HG03064 (cell line): ENCODE data around the gene SSTR5.

Source experiments
- ATAC-seq: cut with Tn5 transposase; IDR thresholded peaks from one replicate; pipeline ENCODE4 v1.9.1; 2021; ENCODE audit warnings: low read depth; ENCODE audit not compliant: unreplicated experiment

SSTR5 gene

GRCh38 chr16:1119766-1120576, 47.4 kb downstream of the SSTR5 start:
- no peak for ATAC-seq

GRCh38 chr16:1120577-1120941, 48.0 kb downstream of the SSTR5 start:
- ATAC-seq: no peak

GRCh38 chr16:1121009-1121408, 48.5 kb downstream of the SSTR5 start:
- ATAC-seq: no peak

GRCh38 chr16:1121601-1122397, 49.3 kb downstream of the SSTR5 start:
- ATAC-seq: no peak

- ATAC-seq: no peak
Observed at GRCh38 chr16:1122398-1122765, 49.8 kb downstream of the SSTR5 start.

- no peak for ATAC-seq
Observed at GRCh38 chr16:1123525-1124230, 51.1 kb downstream of the SSTR5 start.

GRCh38 chr16:1124291-1124690, 51.7 kb downstream of the SSTR5 start:
- ATAC-seq: no peak

GRCh38 chr16:1124795-1125194, 52.2 kb downstream of the SSTR5 start:
- ATAC-seq: no peak

- no peak for ATAC-seq
Observed at GRCh38 chr16:1125471-1125870, 52.9 kb downstream of the SSTR5 start.

GRCh38 chr16:1126044-1126443, 53.5 kb downstream of the SSTR5 start:
- no peak for ATAC-seq

GRCh38 chr16:1126586-1126985, 54.0 kb downstream of the SSTR5 start:
- ATAC-seq: no peak

- no peak for ATAC-seq
Observed at GRCh38 chr16:1127101-1127500, 54.6 kb downstream of the SSTR5 start.

- no peak for ATAC-seq
Observed at GRCh38 chr16:1127971-1128715, 55.6 kb downstream of the SSTR5 start.

GRCh38 chr16:1129106-1129960, 56.8 kb downstream of the SSTR5 start:
- no peak for ATAC-seq

GRCh38 chr16:1130382-1130781, 57.8 kb downstream of the SSTR5 start:
- ATAC-seq: no peak
